ENCODE measurements around the gene MAPK1. TPM values are rescaled to one million over a fixed set of nuclear protein-coding genes. Genes with fewer than 3 reads are reported as not detected.

Gene MAPK1
- total RNA-seq, 1 experiment from 2014 or later = 139 TPM

DNA sequence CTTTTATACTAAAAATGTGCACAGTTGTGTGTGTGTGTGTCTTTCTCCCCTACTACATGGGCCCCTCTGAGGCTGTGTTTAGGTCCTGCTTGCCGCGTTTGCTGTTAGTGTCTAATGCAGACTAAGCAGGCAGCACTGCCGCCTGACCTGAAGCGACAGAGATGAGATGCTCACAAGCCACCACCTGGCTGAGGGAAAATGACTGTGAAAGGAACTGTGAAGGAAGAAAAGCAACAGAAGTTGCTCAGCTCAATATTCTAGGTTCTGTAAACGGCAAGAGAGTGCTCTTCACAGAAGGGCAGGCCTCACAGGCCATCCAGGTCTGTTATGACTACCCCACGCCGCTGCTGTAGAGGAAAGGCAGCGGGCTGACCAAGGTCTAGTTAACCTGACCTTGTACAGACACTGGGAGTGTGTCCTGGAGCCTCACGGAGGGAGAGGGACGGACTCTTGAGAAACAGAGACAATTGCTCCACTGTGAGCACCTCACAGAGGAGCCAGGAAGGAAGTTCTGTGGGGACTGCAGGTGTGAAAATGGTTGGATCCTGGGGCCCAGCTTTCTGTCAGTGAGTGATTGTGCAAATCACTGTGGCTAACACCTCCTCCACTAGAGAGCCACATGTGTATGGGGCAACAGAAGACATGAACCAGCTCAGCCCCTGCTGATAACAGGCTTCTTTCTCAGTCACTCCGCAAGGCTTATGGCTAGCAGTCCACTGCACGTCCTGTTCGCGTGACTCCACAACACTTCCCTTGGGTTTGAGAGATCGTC, 100.6 kb downstream of the MAPK1 start:
- H3K36me3 ChIP-seq (ENCODE audit: insufficient read depth, low read length, poor library complexity, severe bottlenecking) = peaks cover 63% of the 10 kb centered on the region
- no peak overlapping the region for H3K4me3 ChIP-seq (ENCODE audit: low read depth, low read length, poor library complexity, severe bottlenecking)
- no peaks in the 10 kb centered on the region for H3K4me1 ChIP-seq (ENCODE audit: insufficient read depth, low read length, poor library complexity, severe bottlenecking)
- DNase-seq (ENCODE audit: low spot score) = no peak
- intact Hi-C loops (cut with micrococcal nuclease; ENCODE audit: unreplicated experiment) = no loop called here
- H3K27ac ChIP-seq (ENCODE audit: low read depth, low read length, poor library complexity, severe bottlenecking) = no peak overlapping the region
- no peak for TF ChIP-seq EZH2 (IDR thresholded peaks at IDR 0.05; ENCODE audit: borderline replicate concordance, low read depth, low read length, poor library complexity, severe bottlenecking)
- TF ChIP-seq, protein P1, sequence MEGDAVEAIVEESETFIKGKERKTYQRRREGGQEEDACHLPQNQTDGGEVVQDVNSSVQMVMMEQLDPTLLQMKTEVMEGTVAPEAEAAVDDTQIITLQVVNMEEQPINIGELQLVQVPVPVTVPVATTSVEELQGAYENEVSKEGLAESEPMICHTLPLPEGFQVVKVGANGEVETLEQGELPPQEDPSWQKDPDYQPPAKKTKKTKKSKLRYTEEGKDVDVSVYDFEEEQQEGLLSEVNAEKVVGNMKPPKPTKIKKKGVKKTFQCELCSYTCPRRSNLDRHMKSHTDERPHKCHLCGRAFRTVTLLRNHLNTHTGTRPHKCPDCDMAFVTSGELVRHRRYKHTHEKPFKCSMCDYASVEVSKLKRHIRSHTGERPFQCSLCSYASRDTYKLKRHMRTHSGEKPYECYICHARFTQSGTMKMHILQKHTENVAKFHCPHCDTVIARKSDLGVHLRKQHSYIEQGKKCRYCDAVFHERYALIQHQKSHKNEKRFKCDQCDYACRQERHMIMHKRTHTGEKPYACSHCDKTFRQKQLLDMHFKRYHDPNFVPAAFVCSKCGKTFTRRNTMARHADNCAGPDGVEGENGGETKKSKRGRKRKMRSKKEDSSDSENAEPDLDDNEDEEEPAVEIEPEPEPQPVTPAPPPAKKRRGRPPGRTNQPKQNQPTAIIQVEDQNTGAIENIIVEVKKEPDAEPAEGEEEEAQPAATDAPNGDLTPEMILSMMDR (conservative IDR thresholded peaks at IDR 0.05; ENCODE audit: low read depth, low read length) = no peak
- no peaks in the 10 kb centered on the region for H3K27me3 ChIP-seq (replicated peaks; ENCODE audit: insufficient read depth, low read depth, low read length, poor library complexity)
- ChIA-PET POLR2A (ENCODE audit: low non-redundant PET) (no interaction called here), CTCF (no interaction called here)
- BruUV-seq (replicated peaks) = no TSS peak
- H3K9me3 ChIP-seq (ENCODE audit: low read depth, low read length, poor library complexity, severe bottlenecking) = no peaks in the 10 kb centered on the region

DNA sequence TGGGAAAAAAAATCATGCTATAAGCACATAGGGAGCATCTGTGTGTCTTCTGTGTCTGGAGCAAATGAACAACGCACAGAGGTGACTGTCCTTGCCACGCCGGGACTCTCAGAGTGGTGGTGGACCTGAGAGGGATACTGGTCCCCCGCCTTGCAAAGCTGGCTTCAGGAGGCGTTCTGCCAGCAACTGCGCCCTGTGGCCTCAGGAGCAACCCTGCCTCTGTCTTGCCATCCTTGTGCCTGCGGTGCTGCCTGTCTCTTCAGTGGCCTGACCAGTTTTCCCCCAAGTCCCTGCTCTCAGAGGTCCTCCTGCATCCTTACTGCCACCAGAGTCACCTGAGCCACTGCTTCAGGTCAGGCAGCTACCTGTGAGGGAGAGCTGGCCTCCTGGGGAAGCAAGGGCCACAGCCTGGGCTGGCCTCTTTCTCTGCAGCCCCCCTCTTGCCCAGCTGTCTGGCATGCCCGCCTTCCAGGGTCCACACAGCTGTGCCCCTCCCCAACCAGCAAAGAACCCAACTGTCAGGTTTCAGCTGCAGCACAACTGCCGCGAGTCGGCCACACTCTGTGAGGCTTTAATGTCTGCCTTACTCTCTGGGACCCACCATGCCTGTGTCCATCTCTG, 101.4 kb downstream of the MAPK1 start:
- H3K36me3 ChIP-seq (ENCODE audit: insufficient read depth, low read length, poor library complexity, severe bottlenecking) = peaks cover 58% of the 10 kb centered on the region
- intact Hi-C loops (cut with micrococcal nuclease; ENCODE audit: unreplicated experiment) = no loop called here
- no TSS peak for BruUV-seq (replicated peaks)

DNA sequence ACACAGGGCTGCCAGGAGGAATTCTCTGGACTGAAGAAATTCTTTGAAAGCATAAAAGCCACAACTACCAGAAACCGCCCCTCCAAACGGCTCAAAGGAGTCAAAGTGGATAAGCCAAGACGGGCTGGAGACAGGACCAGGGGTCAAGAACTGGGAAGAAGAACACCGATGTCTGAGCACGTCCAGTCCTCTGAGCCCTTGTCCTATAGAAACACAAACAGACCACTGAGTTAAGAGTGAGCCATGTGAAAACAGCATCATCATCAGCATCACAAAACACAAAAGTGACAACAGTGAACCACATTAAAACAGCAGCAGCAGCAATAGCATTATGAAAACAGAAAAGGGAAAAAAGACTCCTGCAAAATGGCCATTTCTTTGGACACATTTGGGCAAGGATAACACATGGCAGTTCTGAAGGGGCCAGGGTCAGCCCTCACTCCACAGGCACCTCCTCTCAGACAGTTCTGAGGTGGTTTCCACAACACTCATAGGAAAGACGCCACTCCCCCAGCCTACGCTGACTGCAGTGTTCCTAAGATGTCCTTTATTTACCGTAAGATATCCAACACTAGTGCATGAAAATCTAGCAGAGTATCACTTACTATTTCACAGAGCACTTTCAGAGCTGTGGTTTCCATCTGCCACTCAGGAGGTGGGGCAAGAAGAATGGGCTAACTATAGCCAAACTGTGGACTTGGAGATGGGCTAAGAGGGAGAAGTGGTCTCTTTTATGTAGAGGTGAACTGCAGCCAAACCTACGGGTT, 103.2 kb downstream of the MAPK1 start:
- no TSS peak for BruUV-seq (replicated peaks)
- no peak for DNase-seq (ENCODE audit: low spot score)
- H3K4me3 ChIP-seq (ENCODE audit: low read depth, low read length, poor library complexity, severe bottlenecking) = no peak overlapping the region
- H3K27me3 ChIP-seq (replicated peaks; ENCODE audit: insufficient read depth, low read depth, low read length, poor library complexity) = no peaks in the 10 kb centered on the region
- H3K4me1 ChIP-seq (ENCODE audit: insufficient read depth, low read length, poor library complexity, severe bottlenecking) = peaks cover 5% of the 10 kb centered on the region
- H3K9me3 ChIP-seq (ENCODE audit: low read depth, low read length, poor library complexity, severe bottlenecking) = no peaks in the 10 kb centered on the region
- TF ChIP-seq EZH2 (IDR thresholded peaks at IDR 0.05; ENCODE audit: borderline replicate concordance, low read depth, low read length, poor library complexity, severe bottlenecking) = no peak
- TF ChIP-seq, protein P1 (conservative IDR thresholded peaks at IDR 0.05; ENCODE audit: low read depth, low read length) = no peak
- peaks cover 49% of the 10 kb centered on the region for H3K36me3 ChIP-seq (ENCODE audit: insufficient read depth, low read length, poor library complexity, severe bottlenecking)
- POLR2A ChIA-PET (ENCODE audit: low non-redundant PET) = no interaction called here
- no peak overlapping the region for H3K27ac ChIP-seq (ENCODE audit: low read depth, low read length, poor library complexity, severe bottlenecking)
- CTCF ChIA-PET = no interaction called here
- intact Hi-C loops (cut with micrococcal nuclease; ENCODE audit: unreplicated experiment) = loop anchor here (5.0 kb wide), 1 partner anchor 52 kb away; no protein-coding TSS in a partner anchor

More for the DNA sequence above, 101.4 kb downstream of the MAPK1 start:
- H3K4me3 ChIP-seq (ENCODE audit: low read depth, low read length, poor library complexity, severe bottlenecking) = no peak overlapping the region
- no peak for TF ChIP-seq EZH2 (IDR thresholded peaks at IDR 0.05; ENCODE audit: borderline replicate concordance, low read depth, low read length, poor library complexity, severe bottlenecking)
- TF ChIP-seq, protein P1 (conservative IDR thresholded peaks at IDR 0.05; ENCODE audit: low read depth, low read length) = no peak
- no peaks in the 10 kb centered on the region for H3K9me3 ChIP-seq (ENCODE audit: low read depth, low read length, poor library complexity, severe bottlenecking)
- H3K27ac ChIP-seq (ENCODE audit: low read depth, low read length, poor library complexity, severe bottlenecking) = no peak overlapping the region
- DNase-seq (ENCODE audit: low spot score) = no peak
- CTCF ChIA-PET = no interaction called here
- H3K27me3 ChIP-seq (replicated peaks; ENCODE audit: insufficient read depth, low read depth, low read length, poor library complexity) = no peaks in the 10 kb centered on the region
- POLR2A ChIA-PET (ENCODE audit: low non-redundant PET) = no interaction called here
- no peaks in the 10 kb centered on the region for H3K4me1 ChIP-seq (ENCODE audit: insufficient read depth, low read length, poor library complexity, severe bottlenecking)
